Thyroid gland (tissue), 4 donors: Measurements from ENCODE around the gene AGBL4.

Experiments used
- POLR2A ChIP-seq, 2 donors: fragments of 450-650 bp; IDR thresholded peaks; one replicate each; pipeline ENCODE4 v1.6.1; 2017; ENCODE audit warnings: antibody characterized with exemption in 2 of 2, mild to moderate bottlenecking in 2 of 2, moderate library complexity in 1 of 2
- TF ChIP-seq, protein P1 (sequence below), 6 experiments: fragments of 200-600 bp in 3 of 6; fragments of 450-650 bp in 3 of 6; sonication (generic) in 3 of 6; IDR thresholded peaks; one replicate each; pipeline ENCODE4 v1.5.1; 2016 to 2019; ENCODE audit warnings: antibody characterized with exemption in 6 of 6, mild to moderate bottlenecking in 2 of 6, inconsistent platforms in 1 of 6, moderate library complexity in 1 of 6

GRCh38 chr1:49995734-49996133, 28.0 kb downstream of the AGBL4 start:
- TF ChIP-seq, protein P1, sequence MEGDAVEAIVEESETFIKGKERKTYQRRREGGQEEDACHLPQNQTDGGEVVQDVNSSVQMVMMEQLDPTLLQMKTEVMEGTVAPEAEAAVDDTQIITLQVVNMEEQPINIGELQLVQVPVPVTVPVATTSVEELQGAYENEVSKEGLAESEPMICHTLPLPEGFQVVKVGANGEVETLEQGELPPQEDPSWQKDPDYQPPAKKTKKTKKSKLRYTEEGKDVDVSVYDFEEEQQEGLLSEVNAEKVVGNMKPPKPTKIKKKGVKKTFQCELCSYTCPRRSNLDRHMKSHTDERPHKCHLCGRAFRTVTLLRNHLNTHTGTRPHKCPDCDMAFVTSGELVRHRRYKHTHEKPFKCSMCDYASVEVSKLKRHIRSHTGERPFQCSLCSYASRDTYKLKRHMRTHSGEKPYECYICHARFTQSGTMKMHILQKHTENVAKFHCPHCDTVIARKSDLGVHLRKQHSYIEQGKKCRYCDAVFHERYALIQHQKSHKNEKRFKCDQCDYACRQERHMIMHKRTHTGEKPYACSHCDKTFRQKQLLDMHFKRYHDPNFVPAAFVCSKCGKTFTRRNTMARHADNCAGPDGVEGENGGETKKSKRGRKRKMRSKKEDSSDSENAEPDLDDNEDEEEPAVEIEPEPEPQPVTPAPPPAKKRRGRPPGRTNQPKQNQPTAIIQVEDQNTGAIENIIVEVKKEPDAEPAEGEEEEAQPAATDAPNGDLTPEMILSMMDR (IDR thresholded peaks at IDR 0.05), result no peak
- TF ChIP-seq POLR2A (IDR thresholded peaks at IDR 0.05), result no peak
